DND-41 (cell line): ENCODE data around the gene CACNA1D.

Experiments used
- ATAC-seq: fragments of 200-7000 bp; cut with Tn5 transposase; 3 replicates; pipeline ENCODE4 v1.9.1; 2021; ENCODE audit warnings: low read depth; ENCODE audit not compliant: insufficient read depth
- DNase-seq: peaks from one replicate; pipeline ENCODE4 v3.0.0-alpha.2; 2020
- H2AFZ ChIP-seq: 2 replicates; pipeline ENCODE4 v1.6.0; 2012; ENCODE audit warnings: low read depth, low read length
- H3K27ac ChIP-seq: 2 replicates; pipeline ENCODE4 v1.5.1; 2012; ENCODE audit warnings: low read length, inconsistent platforms
- H3K27me3 ChIP-seq: fragments of 200-600 bp; sonication (generic); 2 replicates; pipeline ENCODE4 v1.6.0; 2012; ENCODE audit warnings: low read length, mild to moderate bottlenecking, inconsistent platforms; ENCODE audit not compliant: insufficient read depth, poor library complexity
- H3K36me3 ChIP-seq: 2 replicates; pipeline ENCODE4 v1.5.1; 2012; ENCODE audit warnings: low read length, inconsistent platforms; ENCODE audit not compliant: insufficient read depth
- H3K4me1 ChIP-seq: 2 replicates; pipeline ENCODE4 v1.5.1; 2012; ENCODE audit warnings: mild to moderate bottlenecking, low read length; ENCODE audit not compliant: insufficient read depth
- H3K4me2 ChIP-seq: 2 replicates; pipeline ENCODE4 v1.6.0; 2012; ENCODE audit warnings: mild to moderate bottlenecking, moderate library complexity, low read length, inconsistent platforms; ENCODE audit not compliant: insufficient read depth
- H3K4me3 ChIP-seq, 2 experiments: fragments of 200-600 bp in 1 of 2; shearing (Covaris generic) in 1 of 2; 2 replicates each; pipeline ENCODE4 v1.5.1; 2012 to 2016; ENCODE audit warnings: inconsistent platforms in 2 of 2, low read length in 2 of 2, mild to moderate bottlenecking in 2 of 2, low read depth in 1 of 2, moderate library complexity in 1 of 2
- H3K79me2 ChIP-seq: 2 replicates; pipeline ENCODE4 v1.6.0; 2012; ENCODE audit warnings: low read length, inconsistent platforms; ENCODE audit not compliant: insufficient read depth
- H3K9ac ChIP-seq: 2 replicates; pipeline ENCODE4 v1.6.0; 2012; ENCODE audit warnings: low read depth, mild to moderate bottlenecking, inconsistent platforms, low read length, moderate library complexity
- H3K9me3 ChIP-seq: 2 replicates; pipeline ENCODE4 v1.5.1; 2012; ENCODE audit warnings: low read length, moderate library complexity, mild to moderate bottlenecking, inconsistent platforms; ENCODE audit not compliant: insufficient read depth, severe bottlenecking
- H4K20me1 ChIP-seq: 2 replicates; pipeline ENCODE4 v1.6.0; 2012; ENCODE audit warnings: low read length; ENCODE audit not compliant: insufficient read depth
- EZH2 ChIP-seq: IDR thresholded peaks from 3 replicates; pipeline ENCODE4 v1.6.1; 2012; ENCODE audit warnings: borderline replicate concordance, low read depth, mild to moderate bottlenecking, moderate library complexity, low read length, inconsistent platforms; ENCODE audit not compliant: severe bottlenecking
- TF ChIP-seq, protein P1 (sequence below): IDR thresholded peaks from 2 replicates; pipeline ENCODE4 v1.5.1; 2012; ENCODE audit warnings: borderline replicate concordance, low read length, moderate library complexity, mild to moderate bottlenecking; ENCODE audit not compliant: poor library complexity, severe bottlenecking; ENCODE audit errors: extremely low read depth

The CACNA1D gene

DNA sequence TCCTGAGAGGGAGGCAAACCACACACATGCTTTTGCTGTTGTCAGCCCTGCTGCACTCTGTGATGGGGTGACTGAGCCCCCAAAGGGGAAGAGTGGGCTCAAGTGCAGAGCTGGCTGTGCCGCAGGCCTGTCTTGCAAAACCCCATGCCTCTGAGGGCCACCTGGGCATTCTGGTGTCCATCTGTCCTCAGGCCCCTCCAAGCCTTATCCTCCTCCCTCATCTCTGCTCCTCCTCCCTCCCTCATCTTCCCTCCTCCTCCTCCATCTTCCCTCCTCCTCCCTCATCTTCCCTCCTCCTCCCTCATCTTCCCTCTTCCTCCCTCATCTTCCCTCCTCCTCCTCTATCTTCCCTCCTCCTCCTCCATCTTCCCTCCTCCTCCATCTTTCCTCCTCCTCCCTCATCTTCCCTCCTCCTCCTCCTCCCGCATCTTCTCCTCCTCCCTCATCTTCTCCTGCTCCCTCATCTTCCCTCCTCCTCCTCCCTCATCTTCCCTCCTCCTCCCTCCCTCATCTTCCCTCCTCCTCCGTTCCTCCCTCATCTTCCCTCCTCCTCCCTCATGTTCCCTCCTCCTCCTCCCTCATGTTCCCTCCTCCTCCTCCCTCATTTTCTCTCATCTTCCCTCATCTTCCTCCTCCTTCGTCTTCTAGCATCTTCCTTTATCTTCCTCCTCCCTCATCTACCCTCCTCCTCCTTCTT, 311.2 kb downstream of the CACNA1D start:
- DNase-seq (no peak), ATAC-seq (no peak)
- H3K9me3 ChIP-seq: no peaks in the 10 kb centered on the region
- no peaks in the 10 kb centered on the region for H3K36me3 ChIP-seq
- no peak overlapping the region for H3K27ac ChIP-seq
- no peaks in the 10 kb centered on the region; the same call in none of the 2 replicates for H4K20me1 ChIP-seq
- peaks cover 7% of the 10 kb centered on the region for H3K27me3 ChIP-seq
- no peak overlapping the region for H3K9ac ChIP-seq
- TF ChIP-seq, protein P1, sequence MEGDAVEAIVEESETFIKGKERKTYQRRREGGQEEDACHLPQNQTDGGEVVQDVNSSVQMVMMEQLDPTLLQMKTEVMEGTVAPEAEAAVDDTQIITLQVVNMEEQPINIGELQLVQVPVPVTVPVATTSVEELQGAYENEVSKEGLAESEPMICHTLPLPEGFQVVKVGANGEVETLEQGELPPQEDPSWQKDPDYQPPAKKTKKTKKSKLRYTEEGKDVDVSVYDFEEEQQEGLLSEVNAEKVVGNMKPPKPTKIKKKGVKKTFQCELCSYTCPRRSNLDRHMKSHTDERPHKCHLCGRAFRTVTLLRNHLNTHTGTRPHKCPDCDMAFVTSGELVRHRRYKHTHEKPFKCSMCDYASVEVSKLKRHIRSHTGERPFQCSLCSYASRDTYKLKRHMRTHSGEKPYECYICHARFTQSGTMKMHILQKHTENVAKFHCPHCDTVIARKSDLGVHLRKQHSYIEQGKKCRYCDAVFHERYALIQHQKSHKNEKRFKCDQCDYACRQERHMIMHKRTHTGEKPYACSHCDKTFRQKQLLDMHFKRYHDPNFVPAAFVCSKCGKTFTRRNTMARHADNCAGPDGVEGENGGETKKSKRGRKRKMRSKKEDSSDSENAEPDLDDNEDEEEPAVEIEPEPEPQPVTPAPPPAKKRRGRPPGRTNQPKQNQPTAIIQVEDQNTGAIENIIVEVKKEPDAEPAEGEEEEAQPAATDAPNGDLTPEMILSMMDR: no peak
- TF ChIP-seq EZH2: no peak
- H3K4me2 ChIP-seq: no peak overlapping the region
- no peak overlapping the region for H3K4me3 ChIP-seq
- no peaks in the 10 kb centered on the region for H3K4me1 ChIP-seq
- H3K79me2 ChIP-seq: no peaks in the 10 kb centered on the region
- no peak overlapping the region for H2AFZ ChIP-seq

DNA sequence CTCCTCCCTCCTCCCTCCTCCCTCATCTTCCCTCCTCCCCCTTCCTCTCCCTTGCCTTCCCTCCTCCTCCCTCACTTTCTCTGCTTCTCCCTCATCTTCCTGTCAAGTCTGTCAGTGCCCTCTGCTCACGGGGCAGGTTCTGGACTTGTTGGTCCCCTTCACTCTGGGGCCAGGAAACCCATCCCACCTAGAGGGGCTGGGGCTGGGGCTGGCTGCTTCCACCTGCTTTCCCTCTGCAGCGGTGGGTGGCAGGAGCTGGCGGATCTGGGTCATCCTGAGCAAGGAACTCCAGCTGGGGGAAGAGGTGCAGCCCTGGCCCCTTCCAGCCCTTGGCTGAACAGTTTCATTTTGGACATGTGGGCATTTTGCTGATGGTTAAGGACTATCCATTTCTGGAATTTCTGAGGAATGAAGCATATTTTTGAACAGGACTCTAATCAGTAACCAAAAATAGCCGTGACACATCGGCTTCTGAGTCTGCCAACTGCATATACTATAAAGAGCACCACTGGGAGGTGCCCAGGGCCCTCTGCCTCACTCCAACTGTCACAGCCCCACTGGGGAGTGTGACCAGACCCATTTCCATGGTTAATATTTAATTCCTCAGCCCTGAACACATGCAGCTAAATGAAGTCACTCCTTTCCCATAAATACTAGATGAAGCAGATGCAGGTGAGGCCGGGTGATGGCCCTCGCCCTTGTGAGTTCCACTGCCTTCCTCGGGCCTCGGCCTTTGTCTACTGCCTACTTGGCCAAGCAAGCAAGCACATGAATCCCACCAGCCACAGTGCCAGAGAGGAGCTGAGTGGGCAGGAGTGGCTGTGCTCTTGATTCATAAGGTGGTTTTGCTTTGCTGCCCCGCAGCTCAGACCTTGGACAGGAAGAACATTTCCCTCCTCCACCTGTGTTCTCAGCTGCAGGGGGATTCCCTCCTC, 312.0 kb downstream of the CACNA1D start:
- Histone ChIP-seq H3K4me1 (no peaks in the 10 kb centered on the region), H3K4me2 (no peak overlapping the region), H3K4me3 (no peak overlapping the region), H3K27me3 (no peaks in the 10 kb centered on the region), H2AFZ (no peak overlapping the region), H4K20me1 (peaks cover 3% of the 10 kb centered on the region), H3K27ac (no peak overlapping the region), H3K9me3 (no peaks in the 10 kb centered on the region), H3K9ac (no peak overlapping the region), H3K79me2 (no peaks in the 10 kb centered on the region), H3K36me3 (no peaks in the 10 kb centered on the region)
- TF ChIP-seq EZH2: no peak
- TF ChIP-seq, protein P1: no peak
- ATAC-seq (no peak), DNase-seq (no peak)

DNA sequence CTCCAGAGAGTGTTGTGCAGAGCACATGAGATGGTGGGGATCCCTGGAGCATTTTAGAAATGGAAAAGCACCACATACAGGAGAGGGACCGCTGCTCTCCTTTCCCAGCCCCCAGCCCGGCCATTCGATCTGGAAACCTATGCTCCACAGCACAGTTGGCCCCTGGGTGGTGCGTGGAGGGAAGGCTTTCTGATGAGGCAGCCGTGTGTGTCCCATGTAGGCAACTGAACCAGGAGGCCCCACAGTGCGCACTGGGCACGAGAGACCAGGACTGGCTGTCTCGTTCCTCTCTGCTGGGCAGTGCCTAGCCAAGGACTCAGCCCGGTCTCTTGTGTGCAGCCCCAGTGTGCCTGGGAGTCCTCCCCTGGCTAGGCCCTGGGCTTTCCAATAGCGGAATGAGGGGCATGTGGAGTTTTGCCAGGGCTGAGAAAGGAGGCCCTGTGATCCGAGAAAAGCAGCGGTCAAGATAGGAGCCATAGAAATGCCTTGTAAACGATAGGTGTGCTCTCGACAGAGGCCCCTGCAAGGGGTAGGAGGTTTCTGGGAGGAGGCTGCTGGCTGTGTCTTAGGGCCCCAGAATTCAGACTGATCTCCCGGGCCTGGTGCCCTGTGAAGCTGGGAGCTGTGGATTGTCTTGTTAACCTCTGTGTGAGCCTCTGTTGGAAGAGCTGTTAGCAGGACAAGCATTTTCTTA, 312.9 kb downstream of the CACNA1D start:
- Histone ChIP-seq H2AFZ (no peak overlapping the region), H3K27me3 (no peaks in the 10 kb centered on the region), H3K4me2 (no peak overlapping the region), H3K27ac (no peak overlapping the region), H4K20me1 (peaks cover 3% of the 10 kb centered on the region), H3K36me3 (no peaks in the 10 kb centered on the region), H3K4me1 (no peaks in the 10 kb centered on the region), H3K79me2 (no peaks in the 10 kb centered on the region), H3K4me3 (no peak overlapping the region), H3K9me3 (no peaks in the 10 kb centered on the region), H3K9ac (no peak overlapping the region)
- TF ChIP-seq, protein P1: no peak
- TF ChIP-seq EZH2: no peak
- ATAC-seq: no peak
- no peak for DNase-seq
